ENCODE data around the gene CISH. TPM values are rescaled to one million over a fixed set of nuclear protein-coding genes. Genes with fewer than 3 reads are reported as not detected.
A peak's percentile ranks its signal among the peaks of the same experiment; 100 is the strongest.

The CISH gene
- total and polyA plus RNA-seq, 9 of the 15 experiments (the other 6 are each of a cell fraction or from before 2014, with no cell fraction given): 1.7 to 47.7 (median 18.3) TPM

DNA sequence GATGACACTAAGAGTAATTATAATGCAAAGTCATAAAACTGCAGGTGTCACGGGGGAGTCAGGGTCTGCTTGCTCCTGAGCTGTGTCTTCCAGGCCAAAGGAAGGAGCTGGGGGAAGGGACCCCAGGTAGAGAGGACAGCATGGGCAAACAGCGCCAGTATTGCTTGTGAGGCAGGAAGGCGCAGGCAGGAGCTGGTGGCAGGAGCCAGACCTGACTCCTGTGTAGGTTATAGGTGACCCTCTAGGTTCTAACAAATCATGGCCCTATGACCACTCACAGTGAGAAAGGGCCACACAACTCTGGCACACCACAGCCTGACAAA, 1.9 kb downstream of the CISH start:
- H3K36me3 ChIP-seq (ENCODE audit: control insufficient read depth, insufficient read depth, low read length): peaks cover 62% of the 10 kb centered on the region
- peaks cover 3% of the 10 kb centered on the region for H3K9me1 ChIP-seq (ENCODE audit: control insufficient read depth, insufficient read depth, low read length)
- peaks cover 31 to 46% of the 10 kb centered on the region in 2 experiments for H3K4me1 ChIP-seq (replicated peaks in 1 of 2; ENCODE audit: control insufficient read depth in 2 of 2, insufficient read depth in 2 of 2, low read length in 2 of 2)
- peak overlapping the region; percentile 95 for H3K4me2 ChIP-seq (ENCODE audit: insufficient read depth, low read length)
- FAIRE-seq (no peak), DNase-seq (ENCODE audit: extremely low read depth in 1 of 4, low spot score in 3 of 4) (peak in 1 of 4 experiments; percentile 47), ATAC-seq (no peak)
- ChIA-PET CTCF (ENCODE audit: low intra/inter-chr PET ratio) (interaction anchor here (0.6 kb wide), 1 partner anchor 39 kb away, joined by 3 read pairs; no protein-coding TSS in a partner anchor), POLR2A (interaction anchor here (1.0 to 1.6 kb wide), 6 partner anchors 8 to 43 kb away, joined by 3 to 6 read pairs (median 4); no protein-coding TSS in a partner anchor)
- intact Hi-C loops (cut with micrococcal nuclease) (loop anchor here (5.0 to 10.0 kb wide), 2 partner anchors 252 to 775 kb away; partner anchors contain the start of genes MANF and TMEM115), in situ Hi-C loops (cut with MboI) (loop anchor here (5.0 kb wide), 1 partner anchor 32 kb away; no protein-coding TSS in a partner anchor)
- H3K9ac ChIP-seq (ENCODE audit: insufficient read depth in 1 of 2, low read depth in 2 of 2, low read length in 2 of 2): peak overlapping the region; percentile 87 to 94
- H3K9me3 ChIP-seq (replicated peaks; ENCODE audit: control insufficient read depth, insufficient read depth, low read depth, low read length): no peaks in the 10 kb centered on the region
- TF ChIP-seq, protein P1, sequence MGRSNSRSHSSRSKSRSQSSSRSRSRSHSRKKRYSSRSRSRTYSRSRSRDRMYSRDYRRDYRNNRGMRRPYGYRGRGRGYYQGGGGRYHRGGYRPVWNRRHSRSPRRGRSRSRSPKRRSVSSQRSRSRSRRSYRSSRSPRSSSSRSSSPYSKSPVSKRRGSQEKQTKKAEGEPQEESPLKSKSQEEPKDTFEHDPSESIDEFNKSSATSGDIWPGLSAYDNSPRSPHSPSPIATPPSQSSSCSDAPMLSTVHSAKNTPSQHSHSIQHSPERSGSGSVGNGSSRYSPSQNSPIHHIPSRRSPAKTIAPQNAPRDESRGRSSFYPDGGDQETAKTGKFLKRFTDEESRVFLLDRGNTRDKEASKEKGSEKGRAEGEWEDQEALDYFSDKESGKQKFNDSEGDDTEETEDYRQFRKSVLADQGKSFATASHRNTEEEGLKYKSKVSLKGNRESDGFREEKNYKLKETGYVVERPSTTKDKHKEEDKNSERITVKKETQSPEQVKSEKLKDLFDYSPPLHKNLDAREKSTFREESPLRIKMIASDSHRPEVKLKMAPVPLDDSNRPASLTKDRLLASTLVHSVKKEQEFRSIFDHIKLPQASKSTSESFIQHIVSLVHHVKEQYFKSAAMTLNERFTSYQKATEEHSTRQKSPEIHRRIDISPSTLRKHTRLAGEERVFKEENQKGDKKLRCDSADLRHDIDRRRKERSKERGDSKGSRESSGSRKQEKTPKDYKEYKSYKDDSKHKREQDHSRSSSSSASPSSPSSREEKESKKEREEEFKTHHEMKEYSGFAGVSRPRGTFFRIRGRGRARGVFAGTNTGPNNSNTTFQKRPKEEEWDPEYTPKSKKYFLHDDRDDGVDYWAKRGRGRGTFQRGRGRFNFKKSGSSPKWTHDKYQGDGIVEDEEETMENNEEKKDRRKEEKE (IDR thresholded peaks at IDR 0.05; ENCODE audit: borderline replicate concordance in 1 of 2, control insufficient read depth in 1 of 2, low read depth in 2 of 2, low read length in 1 of 2): no peak
- TF ChIP-seq ZNF583 (CRISPR knock-in tag; IDR thresholded peaks at IDR 0.05): 0 out of 2 replicates have a peak, but pooled peaks have one; percentile 31
- TF ChIP-seq, protein P2, sequence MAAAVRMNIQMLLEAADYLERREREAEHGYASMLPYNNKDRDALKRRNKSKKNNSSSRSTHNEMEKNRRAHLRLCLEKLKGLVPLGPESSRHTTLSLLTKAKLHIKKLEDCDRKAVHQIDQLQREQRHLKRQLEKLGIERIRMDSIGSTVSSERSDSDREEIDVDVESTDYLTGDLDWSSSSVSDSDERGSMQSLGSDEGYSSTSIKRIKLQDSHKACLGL (CRISPR knock-in tag; IDR thresholded peaks at IDR 0.05; ENCODE audit: borderline replicate concordance, poor library complexity, severe bottlenecking): no peak
- TF ChIP-seq ZNF699 (CRISPR knock-in tag; IDR thresholded peaks at IDR 0.05; ENCODE audit: insufficient replicate concordance): no peak
- TF ChIP-seq HNRNPUL1 (IDR thresholded peaks at IDR 0.05; ENCODE audit: low read length): no peak
- TF ChIP-seq, protein P3, sequence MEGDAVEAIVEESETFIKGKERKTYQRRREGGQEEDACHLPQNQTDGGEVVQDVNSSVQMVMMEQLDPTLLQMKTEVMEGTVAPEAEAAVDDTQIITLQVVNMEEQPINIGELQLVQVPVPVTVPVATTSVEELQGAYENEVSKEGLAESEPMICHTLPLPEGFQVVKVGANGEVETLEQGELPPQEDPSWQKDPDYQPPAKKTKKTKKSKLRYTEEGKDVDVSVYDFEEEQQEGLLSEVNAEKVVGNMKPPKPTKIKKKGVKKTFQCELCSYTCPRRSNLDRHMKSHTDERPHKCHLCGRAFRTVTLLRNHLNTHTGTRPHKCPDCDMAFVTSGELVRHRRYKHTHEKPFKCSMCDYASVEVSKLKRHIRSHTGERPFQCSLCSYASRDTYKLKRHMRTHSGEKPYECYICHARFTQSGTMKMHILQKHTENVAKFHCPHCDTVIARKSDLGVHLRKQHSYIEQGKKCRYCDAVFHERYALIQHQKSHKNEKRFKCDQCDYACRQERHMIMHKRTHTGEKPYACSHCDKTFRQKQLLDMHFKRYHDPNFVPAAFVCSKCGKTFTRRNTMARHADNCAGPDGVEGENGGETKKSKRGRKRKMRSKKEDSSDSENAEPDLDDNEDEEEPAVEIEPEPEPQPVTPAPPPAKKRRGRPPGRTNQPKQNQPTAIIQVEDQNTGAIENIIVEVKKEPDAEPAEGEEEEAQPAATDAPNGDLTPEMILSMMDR (IDR thresholded peaks at IDR 0.05 in 2 of 3, conservative IDR thresholded peaks at IDR 0.05 in 1 of 3; ENCODE audit: insufficient read depth in 2 of 3, low read depth in 1 of 3, low read length in 3 of 3): 0 out of 6 replicates have a peak, but pooled peaks of 1 of the 3 experiments have one; percentile 11
- H3K79me2 ChIP-seq (ENCODE audit: control insufficient read depth, insufficient read depth, low read length): peaks cover 87% of the 10 kb centered on the region
- peak overlapping the region; percentile 87 for H3K4me3 ChIP-seq
- H3K27ac ChIP-seq (ENCODE audit: extremely low read depth, low read depth, low read length): peak overlapping the region; percentile 85
- H2AFZ ChIP-seq (ENCODE audit: low read depth, low read length): no peak overlapping the region
- H4K20me1 ChIP-seq (replicated peaks; ENCODE audit: control insufficient read depth, insufficient read depth, low read length): peaks cover 36% of the 10 kb centered on the region
- no peaks in the 10 kb centered on the region for H3K27me3 ChIP-seq (ENCODE audit: control insufficient read depth in 2 of 2, insufficient read depth in 2 of 2, low read length in 2 of 2)
- BruUV-seq (replicated peaks): no TSS peak
- WGBS (ENCODE audit: insufficient coverage, low coverage, missing lambda C conversion rate): 3% methylated on average over 3 of the region's 3 CpGs

Data from K562 (cell line).